ENCODE measurements around the gene RBM15B. TPM values are rescaled to one million over a fixed set of nuclear protein-coding genes. Genes with fewer than 3 reads are reported as not detected.

The RBM15B gene
- total and polyA plus RNA-seq, 7 experiments from 2014 or later, result 12.8 to 40.6 (median 30.1) TPM

DNA sequence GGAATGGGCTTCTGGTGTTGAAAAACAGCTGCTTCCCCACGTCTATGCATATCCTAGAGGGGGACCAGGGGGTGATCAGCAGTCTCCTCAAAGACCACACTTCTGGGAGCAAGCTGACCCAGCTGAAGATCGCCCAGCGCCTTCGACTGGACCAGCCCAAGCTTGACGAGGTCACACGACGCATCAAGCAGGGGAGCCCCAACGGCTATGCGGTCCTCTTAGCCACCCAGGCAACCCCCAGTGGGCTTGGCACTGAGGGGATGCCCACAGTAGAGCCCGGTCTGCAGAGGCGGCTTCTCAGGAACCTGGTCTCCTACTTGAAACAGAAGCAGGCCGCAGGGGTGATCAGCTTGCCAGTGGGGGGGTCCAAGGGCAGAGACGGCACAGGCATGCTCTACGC is 2.5 kb downstream of the RBM15B start:
- CTCF ChIA-PET, result no interaction called here
- H3K27me3 ChIP-seq (ENCODE audit: control insufficient read depth in 2 of 2, insufficient read depth in 2 of 2, low read length in 2 of 2), result no peaks in the 10 kb centered on the region
- intact Hi-C loops (cut with micrococcal nuclease), result loop anchor here in 1 of 2 donors (5.0 kb wide), 1 partner anchor 664 kb away; the partner anchor contains the start of gene DUSP7
- no peaks in the 10 kb centered on the region for H3K9me3 ChIP-seq (ENCODE audit: control insufficient read depth in 2 of 3, low read length in 3 of 3)
- Mint-ChIP-seq H3K4me3 (peak overlapping the region in 6 of 10 donors; percentile 5 to 83 (median 58)), H3K27me3 (no peaks in the 10 kb centered on the region), H3K4me1 (peaks cover 34 to 74% (median 66%) of the 10 kb centered on the region in 7 donors), H3K9me3 (peaks cover 0 to 8% (median 0%) of the 10 kb centered on the region in 11 donors), H3K36me3 (peaks cover 6 to 45% (median 22%) of the 10 kb centered on the region in 5 donors), H3K27ac (peak overlapping the region in 6 of 9 donors; percentile 8 to 87 (median 64))
- H3K4me1 ChIP-seq (ENCODE audit: control insufficient read depth in 2 of 2, insufficient read depth in 2 of 2, low read length in 2 of 2), result peaks cover 37 to 50% of the 10 kb centered on the region in 2 donors
- H3K4me3 ChIP-seq (ENCODE audit: low read length), result no peak overlapping the region
- DNase-seq (no peak), ATAC-seq (no peak)
- H3K36me3 ChIP-seq (ENCODE audit: control insufficient read depth in 2 of 3, insufficient read depth in 3 of 3, low read length in 3 of 3), result peaks cover 9 to 67% (median 39%) of the 10 kb centered on the region in 3 experiments
- POLR2A ChIA-PET, result interaction anchor here (1.2 to 4.6 kb wide), 3 partner anchors 9 to 278 kb away, joined by 4 to 25 read pairs (median 9); partner anchors contain the start of gene MANF
- no peak overlapping the region for H3K27ac ChIP-seq (ENCODE audit: low read depth, low read length)

DNA sequence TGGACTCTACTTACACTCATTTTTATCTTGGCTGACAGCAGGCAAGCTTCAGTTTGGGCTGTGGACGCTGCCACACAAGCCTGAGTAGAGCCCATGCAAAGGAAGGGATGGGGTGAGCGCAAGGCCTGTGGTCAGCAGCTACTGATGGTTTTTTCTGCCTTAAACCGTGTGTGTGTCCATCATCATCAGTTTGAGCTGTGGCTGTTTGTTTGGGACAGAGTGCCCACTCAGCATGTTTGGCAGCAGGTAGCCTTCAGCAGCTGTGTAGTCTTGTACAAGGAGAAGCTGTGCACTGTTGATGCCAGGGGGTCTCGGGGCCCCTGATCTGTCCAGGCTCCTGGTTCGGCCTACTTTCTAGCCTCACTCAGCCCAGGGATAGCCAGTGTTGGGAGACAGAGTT is 3.5 kb downstream of the RBM15B start:
- no peak for ATAC-seq

DNA sequence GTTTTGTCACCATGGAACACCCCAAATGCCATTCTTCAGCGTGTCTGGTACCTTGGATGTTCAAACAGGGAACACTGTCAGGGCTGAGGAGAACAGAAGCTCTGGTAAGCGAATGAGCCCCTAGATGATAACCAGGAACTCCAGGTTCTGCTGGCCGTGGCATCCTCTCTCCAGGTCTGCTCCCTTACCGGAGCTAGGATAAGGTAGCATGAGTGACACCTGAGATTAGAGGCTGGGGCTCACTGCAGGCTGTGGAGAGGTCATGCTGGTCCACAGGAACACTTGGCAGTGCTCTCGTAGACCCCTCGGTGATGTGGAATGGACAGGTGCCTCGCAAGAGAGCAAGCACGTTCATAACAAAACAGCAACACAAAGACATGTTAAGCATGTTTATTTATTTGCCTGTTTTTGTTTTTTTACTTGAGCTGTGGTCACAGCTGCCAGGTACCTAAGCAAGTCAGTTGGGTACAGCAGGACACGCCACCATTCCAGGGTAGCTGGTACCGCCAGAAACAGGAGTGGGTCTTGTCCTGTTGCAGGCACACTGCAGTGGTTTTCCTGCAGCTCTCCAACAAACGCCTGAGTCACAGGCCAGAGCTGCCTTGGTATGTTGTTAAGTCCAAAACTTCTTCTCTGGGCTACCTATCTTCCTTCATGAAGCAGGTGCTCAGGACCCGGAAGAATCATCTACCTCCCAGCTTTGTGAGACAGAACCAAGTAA is 4.6 kb downstream of the RBM15B start:
- ChIA-PET CTCF (no interaction called here), POLR2A (interaction anchor here (0.7 to 4.6 kb wide), 2 partner anchors 11 to 77 kb away, joined by 4 to 25 read pairs; partner anchors contain the start of gene MANF)
- ATAC-seq, result no peak
- intact Hi-C loops (cut with micrococcal nuclease), result no loop called here
- Histone ChIP-seq H3K4me3 (ENCODE audit: low read length) (no peak overlapping the region), H3K36me3 (ENCODE audit: control insufficient read depth in 2 of 3, insufficient read depth in 3 of 3, low read length in 3 of 3) (peaks cover 9 to 82% (median 56%) of the 10 kb centered on the region in 3 experiments), H3K9me3 (ENCODE audit: control insufficient read depth in 2 of 3, low read length in 3 of 3) (no peaks in the 10 kb centered on the region), H3K27me3 (ENCODE audit: control insufficient read depth in 2 of 2, insufficient read depth in 2 of 2, low read length in 2 of 2) (no peaks in the 10 kb centered on the region), H3K4me1 (ENCODE audit: control insufficient read depth in 2 of 2, insufficient read depth in 2 of 2, low read length in 2 of 2) (peaks cover 32 to 35% of the 10 kb centered on the region in 2 donors), H3K27ac (ENCODE audit: low read depth, low read length) (no peak overlapping the region)
- Mint-ChIP-seq H3K4me1 (peaks cover 24 to 68% (median 59%) of the 10 kb centered on the region in 7 donors), H3K36me3 (peaks cover 6 to 43% (median 19%) of the 10 kb centered on the region in 5 donors), H3K9me3 (peaks cover 0 to 8% (median 0%) of the 10 kb centered on the region in 11 donors), H3K27ac (peak overlapping the region in 7 of 9 donors; percentile 48 to 86 (median 76)), H3K4me3 (peak overlapping the region in 2 of 10 donors; percentile 39 to 76), H3K27me3 (no peaks in the 10 kb centered on the region)
- DNase-seq, result no peak

More for the DNA sequence above, 3.5 kb downstream of the RBM15B start:
- ChIA-PET CTCF (no interaction called here), POLR2A (interaction anchor here (0.7 to 4.6 kb wide), 2 partner anchors 10 to 411 kb away, joined by 3 to 25 read pairs; partner anchors contain the start of gene MANF)
- peak overlapping the region; percentile 45 for H3K27ac ChIP-seq (ENCODE audit: low read depth, low read length)
- H3K9me3 ChIP-seq (ENCODE audit: control insufficient read depth in 2 of 3, low read length in 3 of 3), result no peaks in the 10 kb centered on the region
- Mint-ChIP-seq H3K4me3 (peak overlapping the region in 7 of 10 donors; percentile 5 to 83 (median 54)), H3K9me3 (peaks cover 0 to 8% (median 0%) of the 10 kb centered on the region in 11 donors), H3K27ac (peak overlapping the region in 8 of 9 donors; percentile 6 to 86 (median 72)), H3K27me3 (no peaks in the 10 kb centered on the region), H3K36me3 (peaks cover 6 to 39% (median 19%) of the 10 kb centered on the region in 5 donors), H3K4me1 (peaks cover 29 to 70% (median 58%) of the 10 kb centered on the region in 7 donors)
- peaks cover 37 to 46% of the 10 kb centered on the region in 2 donors for H3K4me1 ChIP-seq (ENCODE audit: control insufficient read depth in 2 of 2, insufficient read depth in 2 of 2, low read length in 2 of 2)
- no peak overlapping the region for H3K4me3 ChIP-seq (ENCODE audit: low read length)
- H3K27me3 ChIP-seq (ENCODE audit: control insufficient read depth in 2 of 2, insufficient read depth in 2 of 2, low read length in 2 of 2), result no peaks in the 10 kb centered on the region
- peaks cover 9 to 71% (median 47%) of the 10 kb centered on the region in 3 experiments for H3K36me3 ChIP-seq (ENCODE audit: control insufficient read depth in 2 of 3, insufficient read depth in 3 of 3, low read length in 3 of 3)
- intact Hi-C loops (cut with micrococcal nuclease), result loop anchor here in 1 of 2 donors (5.0 kb wide), 1 partner anchor 663 kb away; the partner anchor contains the start of gene DUSP7
- DNase-seq, result no peak

DNA sequence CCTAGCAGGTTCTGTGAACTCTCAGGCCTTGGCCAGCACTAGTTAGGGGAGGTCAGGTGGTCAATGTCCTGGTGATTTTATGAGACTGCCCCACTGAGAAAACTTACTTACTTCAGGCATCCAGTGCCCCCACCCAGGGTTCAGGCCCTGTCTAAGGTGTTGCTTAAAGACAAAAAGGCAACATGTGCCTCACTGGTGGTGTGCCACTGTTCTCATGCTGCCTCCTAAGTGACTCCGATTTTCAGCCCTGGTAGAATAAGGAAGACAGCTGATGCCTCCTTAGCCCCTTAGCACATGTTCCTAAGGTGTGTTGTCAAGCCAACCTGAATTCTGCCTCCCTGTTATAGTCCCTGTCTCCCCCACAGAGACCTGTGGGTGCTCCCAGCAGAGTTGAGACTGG is 5.3 kb downstream of the RBM15B start:
- peaks cover 0 to 8% (median 0%) of the 10 kb centered on the region in 11 donors for H3K9me3 Mint-ChIP-seq
- no peak overlapping the region for H3K4me3 ChIP-seq (ENCODE audit: low read length)
- peaks cover 6 to 43% (median 19%) of the 10 kb centered on the region in 5 donors for H3K36me3 Mint-ChIP-seq
- CTCF ChIA-PET, result interaction anchor here (1.2 kb wide), 1 partner anchor 38 kb away, joined by 4 read pairs; no protein-coding TSS in a partner anchor
- intact Hi-C loops (cut with micrococcal nuclease), result no loop called here
- no peaks in the 10 kb centered on the region for H3K27me3 ChIP-seq (ENCODE audit: control insufficient read depth in 2 of 2, insufficient read depth in 2 of 2, low read length in 2 of 2)
- POLR2A ChIA-PET, result interaction anchor here (0.7 to 4.6 kb wide), 3 partner anchors 12 to 76 kb away, joined by 4 to 25 read pairs (median 8); partner anchors contain the start of gene MANF
- peaks cover 23 to 67% (median 57%) of the 10 kb centered on the region in 7 donors for H3K4me1 Mint-ChIP-seq
- H3K9me3 ChIP-seq (ENCODE audit: control insufficient read depth in 2 of 3, low read length in 3 of 3), result no peaks in the 10 kb centered on the region
- DNase-seq (no peak), ATAC-seq (no peak)
- H3K27ac Mint-ChIP-seq, result peak overlapping the region; percentile 48 to 86 (median 72)
- H3K27ac ChIP-seq (ENCODE audit: low read depth, low read length), result no peak overlapping the region
- no peaks in the 10 kb centered on the region for H3K27me3 Mint-ChIP-seq
- H3K4me1 ChIP-seq (ENCODE audit: control insufficient read depth in 2 of 2, insufficient read depth in 2 of 2, low read length in 2 of 2), result peaks cover 29 to 34% of the 10 kb centered on the region in 2 donors
- peaks cover 9 to 87% (median 56%) of the 10 kb centered on the region in 3 experiments for H3K36me3 ChIP-seq (ENCODE audit: control insufficient read depth in 2 of 3, insufficient read depth in 3 of 3, low read length in 3 of 3)
- H3K4me3 Mint-ChIP-seq, result peak overlapping the region in 4 of 10 donors; percentile 6 to 26 (median 14)

DNA sequence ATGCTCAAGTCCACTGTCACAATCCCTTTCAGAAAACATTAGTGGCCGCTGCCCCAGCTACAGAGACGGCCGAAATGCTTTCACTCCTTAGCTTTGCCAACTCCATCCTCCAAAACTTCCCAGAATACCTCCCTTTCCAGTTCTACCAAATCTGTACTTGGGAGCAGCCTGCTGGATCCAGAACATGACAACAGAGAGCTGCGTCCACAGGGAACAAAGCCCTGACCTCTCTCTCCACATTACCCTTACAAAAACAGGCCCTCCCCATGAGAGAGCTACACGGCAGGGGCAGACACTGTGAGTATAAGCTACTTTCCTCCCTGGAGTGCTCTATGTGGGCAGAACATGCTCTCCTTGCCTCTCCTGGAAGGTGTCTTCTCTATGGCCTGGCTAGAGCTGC is 6.3 kb downstream of the RBM15B start:
- Mint-ChIP-seq H3K27ac (peak overlapping the region in 8 of 9 donors; percentile 20 to 88 (median 62)), H3K4me3 (no peak overlapping the region), H3K27me3 (no peaks in the 10 kb centered on the region), H3K9me3 (peaks cover 0 to 6% (median 0%) of the 10 kb centered on the region in 11 donors), H3K4me1 (peaks cover 23 to 74% (median 67%) of the 10 kb centered on the region in 7 donors), H3K36me3 (peaks cover 9 to 47% (median 26%) of the 10 kb centered on the region in 5 donors)
- ChIA-PET CTCF (interaction anchor here (1.2 kb wide), 1 partner anchor 37 kb away, joined by 4 read pairs; no protein-coding TSS in a partner anchor), POLR2A (interaction anchor here (0.9 to 2.2 kb wide), 2 partner anchors 13 to 399 kb away, joined by 3 to 8 read pairs; partner anchors contain the start of gene MANF)
- no peak for ATAC-seq
- DNase-seq, result no peak
- Histone ChIP-seq H3K27me3 (ENCODE audit: control insufficient read depth in 2 of 2, insufficient read depth in 2 of 2, low read length in 2 of 2) (no peaks in the 10 kb centered on the region), H3K36me3 (ENCODE audit: control insufficient read depth in 2 of 3, insufficient read depth in 3 of 3, low read length in 3 of 3) (peaks cover 9 to 93% (median 56%) of the 10 kb centered on the region in 3 experiments), H3K4me1 (ENCODE audit: control insufficient read depth in 2 of 2, insufficient read depth in 2 of 2, low read length in 2 of 2) (peaks cover 25 to 28% of the 10 kb centered on the region in 2 donors), H3K4me3 (ENCODE audit: low read length) (no peak overlapping the region), H3K27ac (ENCODE audit: low read depth, low read length) (no peak overlapping the region), H3K9me3 (ENCODE audit: control insufficient read depth in 2 of 3, low read length in 3 of 3) (no peaks in the 10 kb centered on the region)
- intact Hi-C loops (cut with micrococcal nuclease), result no loop called here

DNA sequence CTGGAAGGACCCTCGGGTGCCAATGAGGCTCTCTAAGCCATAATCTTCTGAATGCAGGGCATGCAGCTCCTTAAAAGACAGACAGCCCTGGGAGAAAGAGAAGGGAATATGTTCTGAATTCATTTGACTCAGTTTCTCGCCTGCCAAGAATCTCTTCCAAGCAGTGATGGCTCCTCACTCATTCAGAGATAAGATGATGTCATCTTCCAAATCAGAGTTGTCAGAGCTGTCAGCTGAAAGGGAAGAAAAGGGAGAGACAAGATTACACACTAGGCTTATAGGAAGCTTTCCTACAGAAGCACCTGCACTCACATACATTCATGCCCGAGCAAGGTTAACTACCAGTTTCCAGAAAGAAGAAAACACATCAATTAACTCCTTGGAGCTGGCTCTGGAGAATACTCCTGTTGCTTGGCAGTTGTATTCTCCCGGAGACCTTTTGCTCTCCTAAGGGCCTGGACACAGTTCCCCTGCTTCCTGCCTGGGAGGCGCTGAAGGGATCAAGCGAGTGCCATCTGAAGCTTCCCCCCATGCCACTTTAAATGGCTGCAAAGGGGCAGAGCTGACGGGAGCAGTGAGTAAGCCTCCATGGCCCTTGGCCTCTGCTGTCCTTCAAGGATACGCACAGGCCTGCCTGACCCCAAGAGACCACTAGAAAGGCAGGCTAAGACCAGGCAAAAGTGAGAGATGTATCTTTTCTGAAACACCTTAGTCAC is 7.7 kb downstream of the RBM15B start:
- Histone ChIP-seq H3K36me3 (ENCODE audit: control insufficient read depth in 2 of 3, insufficient read depth in 3 of 3, low read length in 3 of 3) (peaks cover 6 to 85% (median 44%) of the 10 kb centered on the region in 3 experiments), H3K4me1 (ENCODE audit: control insufficient read depth in 2 of 2, insufficient read depth in 2 of 2, low read length in 2 of 2) (peaks cover 12 to 22% of the 10 kb centered on the region in 2 donors), H3K27ac (ENCODE audit: low read depth, low read length) (peak overlapping the region; percentile 30), H3K27me3 (ENCODE audit: control insufficient read depth in 2 of 2, insufficient read depth in 2 of 2, low read length in 2 of 2) (no peaks in the 10 kb centered on the region), H3K9me3 (ENCODE audit: control insufficient read depth in 2 of 3, low read length in 3 of 3) (no peaks in the 10 kb centered on the region), H3K4me3 (ENCODE audit: low read length) (no peak overlapping the region)
- no peak for DNase-seq
- H3K4me3 Mint-ChIP-seq, result no peak overlapping the region
- H3K27ac Mint-ChIP-seq, result peak overlapping the region in 5 of 9 donors; percentile 15 to 52 (median 26)
- ChIA-PET POLR2A (interaction anchor here (0.6 to 2.2 kb wide), 2 partner anchors 14 to 765 kb away, joined by 4 to 8 read pairs; partner anchors contain the start of gene MANF), CTCF (no interaction called here)
- H3K27me3 Mint-ChIP-seq, result no peaks in the 10 kb centered on the region
- ATAC-seq, result no peak
- peaks cover 0 to 6% (median 0%) of the 10 kb centered on the region in 11 donors for H3K9me3 Mint-ChIP-seq
- peaks cover 32 to 74% (median 68%) of the 10 kb centered on the region in 7 donors for H3K4me1 Mint-ChIP-seq
- H3K36me3 Mint-ChIP-seq, result peaks cover 14 to 43% (median 26%) of the 10 kb centered on the region in 5 donors
- intact Hi-C loops (cut with micrococcal nuclease), result no loop called here

All from naive thymus-derived CD4-positive, alpha-beta T cell (primary cell).